Bronchial epithelial cell (primary cell): ENCODE data around the gene SUPT4H1. TPM values are rescaled to one million over a fixed set of nuclear protein-coding genes. Genes with fewer than 3 reads are reported as not detected.

Experiments used
- DNase-seq: peaks from one replicate; pipeline ENCODE4 v3.0.0-alpha.2; 2010; ENCODE audit warnings: low read depth
- FAIRE-seq: peaks from 2 replicates; lab custom pipeline; 2011; peaks lifted over from hg19 to GRCh38; lab: Jason Lieb, UNC
- H3K27me3 ChIP-seq: 2 replicates; pipeline ENCODE4 v1.5.1; 2011; ENCODE audit warnings: low read length; ENCODE audit not compliant: control insufficient read depth, insufficient read depth
- H3K36me3 ChIP-seq: 2 replicates; pipeline ENCODE4 v1.5.1; 2011; ENCODE audit warnings: low read length; ENCODE audit not compliant: control insufficient read depth, insufficient read depth
- H3K4me3 ChIP-seq: 2 replicates; pipeline ENCODE4 v1.5.1; 2011; ENCODE audit warnings: mild to moderate bottlenecking, low read depth, low read length, control low read depth
- CTCF ChIP-seq: IDR thresholded peaks from 2 replicates; pipeline ENCODE4 v1.5.1; 2011; ENCODE audit warnings: mild to moderate bottlenecking, moderate library complexity, low read length, control low read depth, inconsistent platforms; ENCODE audit not compliant: insufficient read depth, severe bottlenecking
- total RNA-seq: library from RNA; depleted of rRNA; stranded (reverse); fragments of >200 nt; gene quantifications from 2 replicates; pipeline ENCODE4 v1.2.1, GENCODE V29; 2014

Gene SUPT4H1
- total RNA-seq, 1 donor from 2014 or later, result 52.1 TPM

GRCh38 chr17:58382108-58382871, 30.3 kb upstream of the SUPT4H1 start:
- FAIRE-seq (no peak), DNase-seq (no peak)
- no peak for TF ChIP-seq CTCF
- Histone ChIP-seq H3K36me3 (no peaks in the 10 kb centered on the region), H3K27me3 (no peaks in the 10 kb centered on the region), H3K4me3 (no peak overlapping the region)

DNA sequence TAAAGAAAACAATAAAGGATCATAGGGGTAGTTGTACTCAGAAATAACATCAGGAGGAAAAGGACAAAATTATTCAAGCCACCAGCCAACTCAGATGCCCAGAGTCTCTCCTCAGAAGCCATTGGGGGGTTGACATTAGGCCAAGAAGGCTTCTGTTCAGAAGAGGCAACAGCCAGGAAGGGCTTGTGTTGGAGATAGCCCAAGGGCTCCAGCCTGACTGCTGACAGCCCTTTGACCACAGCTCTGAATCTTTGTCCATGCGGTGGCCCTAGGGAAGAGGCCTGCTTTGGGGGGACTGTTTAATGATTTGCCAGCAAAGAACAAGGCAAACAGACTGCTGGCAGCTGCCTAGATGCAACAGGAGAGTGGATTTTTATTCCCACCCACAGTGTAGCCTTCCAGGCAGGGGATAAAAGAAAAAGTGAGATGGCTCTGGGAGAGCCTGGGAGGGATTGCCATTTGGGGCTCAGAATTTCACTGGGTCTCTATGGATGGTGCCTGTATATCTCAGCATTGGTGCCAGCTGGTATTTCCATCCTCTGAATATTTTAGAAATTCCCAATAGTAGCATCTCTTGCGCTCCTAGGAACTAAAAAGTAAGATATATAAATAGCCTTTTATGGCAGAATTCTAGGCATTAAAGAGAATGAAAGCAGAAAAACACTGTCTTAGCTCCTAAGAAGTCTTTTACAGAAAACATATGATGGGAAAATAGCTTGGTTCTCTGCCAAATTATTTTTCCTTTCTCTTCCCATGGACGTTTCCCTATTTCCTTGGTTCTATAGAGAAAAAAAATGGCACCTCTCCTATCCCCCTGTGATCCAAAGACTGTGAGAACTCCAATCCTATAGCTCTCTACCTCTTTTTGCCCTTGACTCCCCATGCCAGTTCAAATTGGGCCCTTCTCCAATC, 29.4 kb upstream of the SUPT4H1 start:
- no peak for TF ChIP-seq CTCF
- no peaks in the 10 kb centered on the region for H3K27me3 ChIP-seq
- no peak for DNase-seq
- H3K36me3 ChIP-seq, result no peaks in the 10 kb centered on the region
- H3K4me3 ChIP-seq, result no peak overlapping the region
- no peak for FAIRE-seq

- TF ChIP-seq CTCF, result no peak
Measured at GRCh38 chr17:58380207-58381123, 28.5 kb upstream of the SUPT4H1 start.

GRCh38 chr17:58379511-58379824, 27.5 kb upstream of the SUPT4H1 start:
- FAIRE-seq (no peak), DNase-seq (no peak)
- no peaks in the 10 kb centered on the region for H3K36me3 ChIP-seq
- no peak for TF ChIP-seq CTCF
- H3K27me3 ChIP-seq, result no peaks in the 10 kb centered on the region
- no peak overlapping the region for H3K4me3 ChIP-seq

More at GRCh38 chr17:58380207-58381123, 28.5 kb upstream of the SUPT4H1 start:
- DNase-seq (no peak), FAIRE-seq (no peak)
- Histone ChIP-seq H3K36me3 (no peaks in the 10 kb centered on the region), H3K27me3 (no peaks in the 10 kb centered on the region), H3K4me3 (no peak overlapping the region)

- Histone ChIP-seq H3K36me3 (no peaks in the 10 kb centered on the region), H3K27me3 (no peaks in the 10 kb centered on the region), H3K4me3 (no peak overlapping the region)
- DNase-seq (no peak), FAIRE-seq (no peak)
- TF ChIP-seq CTCF, result no peak
Measured at GRCh38 chr17:58378733-58379510, 26.9 kb upstream of the SUPT4H1 start.
